Measurements from ENCODE around the gene KIAA0513. TPM values are rescaled to one million over a fixed set of nuclear protein-coding genes. Genes with fewer than 3 reads are reported as not detected.
A peak's percentile ranks its signal among the peaks of the same experiment; 100 is the strongest.

The KIAA0513 gene
- total RNA-seq, 2 experiments from 2014 or later: 9.0 to 10.9 TPM

GRCh38 chr16:85045641-85046471, 18.3 kb downstream of the KIAA0513 start:
- ATAC-seq (ENCODE audit: poor library complexity): no peak
- Histone ChIP-seq H3K4me3 (ENCODE audit: low read length) (no peak overlapping the region), H3K9me3 (ENCODE audit: control insufficient read depth in 1 of 2, insufficient read depth in 1 of 2, low read length in 2 of 2) (no peaks in the 10 kb centered on the region), H3K36me3 (ENCODE audit: insufficient read depth, low read length) (no peaks in the 10 kb centered on the region), H3K4me1 (ENCODE audit: insufficient read depth, low read length) (peaks cover 18% of the 10 kb centered on the region), H3K27ac (ENCODE audit: low read depth in 1 of 2, low read length in 2 of 2) (no peak overlapping the region), H3K27me3 (ENCODE audit: control insufficient read depth in 1 of 2, insufficient read depth in 2 of 2, low read length in 2 of 2) (no peaks in the 10 kb centered on the region)
- ChIA-PET CTCF (no interaction called here), POLR2A (interaction anchor here (1.3 to 1.6 kb wide), 3 partner anchors 10 to 33 kb away, joined by 4 to 17 read pairs (median 5); no protein-coding TSS in a partner anchor)
- H3K36me3 Mint-ChIP-seq (ENCODE audit: low read depth): peaks cover 8% of the 10 kb centered on the region
- peaks cover 42% of the 10 kb centered on the region for H3K4me1 Mint-ChIP-seq (ENCODE audit: low read depth)
- no peaks in the 10 kb centered on the region for H3K27me3 Mint-ChIP-seq
- no peak for TF ChIP-seq CTCF (IDR thresholded peaks at IDR 0.05)
- no peak for DNase-seq
- no peak overlapping the region for H3K4me3 Mint-ChIP-seq
- H3K27ac Mint-ChIP-seq: peak overlapping the region; percentile 92
- intact Hi-C loops (cut with DNase I, micrococcal nuclease): loop anchor here in 1 of 2 experiments (2.0 kb wide), 1 partner anchor 17 kb away; no protein-coding TSS in a partner anchor
- no peaks in the 10 kb centered on the region for H3K9me3 Mint-ChIP-seq

GRCh38 chr16:85046472-85046916, 18.9 kb downstream of the KIAA0513 start:
- H3K4me3 Mint-ChIP-seq: peak overlapping the region; percentile 75
- peaks cover 18% of the 10 kb centered on the region for H3K4me1 ChIP-seq (ENCODE audit: insufficient read depth, low read length)
- ChIA-PET CTCF (no interaction called here), POLR2A (interaction anchor here (0.6 to 1.5 kb wide), 8 partner anchors 9 to 501 kb away, joined by 4 to 17 read pairs (median 4); partner anchors contain the start of genes KIAA0513 and ZDHHC7)
- H3K9me3 Mint-ChIP-seq: no peaks in the 10 kb centered on the region
- H3K36me3 ChIP-seq (ENCODE audit: insufficient read depth, low read length): no peaks in the 10 kb centered on the region
- no peak overlapping the region for H3K4me3 ChIP-seq (ENCODE audit: low read length)
- peak overlapping the region; percentile 92 for H3K27ac Mint-ChIP-seq
- peaks cover 42% of the 10 kb centered on the region for H3K4me1 Mint-ChIP-seq (ENCODE audit: low read depth)
- H3K27me3 ChIP-seq (ENCODE audit: control insufficient read depth in 1 of 2, insufficient read depth in 2 of 2, low read length in 2 of 2): no peaks in the 10 kb centered on the region
- no peaks in the 10 kb centered on the region for H3K9me3 ChIP-seq (ENCODE audit: control insufficient read depth in 1 of 2, insufficient read depth in 1 of 2, low read length in 2 of 2)
- intact Hi-C loops (cut with DNase I, micrococcal nuclease): loop anchor here in 1 of 2 experiments (2.0 kb wide), 1 partner anchor 18 kb away; no protein-coding TSS in a partner anchor
- no peak overlapping the region for H3K27ac ChIP-seq (ENCODE audit: low read depth in 1 of 2, low read length in 2 of 2)
- no peaks in the 10 kb centered on the region for H3K27me3 Mint-ChIP-seq
- DNase-seq: peak in 1 of 14 experiments; percentile 44
- no peak for TF ChIP-seq CTCF (IDR thresholded peaks at IDR 0.05)
- H3K36me3 Mint-ChIP-seq (ENCODE audit: low read depth): peaks cover 8% of the 10 kb centered on the region
- ATAC-seq (ENCODE audit: poor library complexity): no peak

GRCh38 chr16:85046931-85047866, 19.6 kb downstream of the KIAA0513 start:
- ChIA-PET POLR2A (interaction anchor here (0.6 to 1.5 kb wide), 8 partner anchors 9 to 501 kb away, joined by 4 to 17 read pairs (median 4); partner anchors contain the start of genes KIAA0513 and ZDHHC7), CTCF (no interaction called here)
- TF ChIP-seq CTCF (IDR thresholded peaks at IDR 0.05): no peak
- Mint-ChIP-seq H3K27me3 (no peaks in the 10 kb centered on the region), H3K27ac (peak overlapping the region; percentile 92), H3K4me3 (peak overlapping the region; percentile 75), H3K36me3 (ENCODE audit: low read depth) (peaks cover 8% of the 10 kb centered on the region), H3K9me3 (no peaks in the 10 kb centered on the region), H3K4me1 (ENCODE audit: low read depth) (peaks cover 42% of the 10 kb centered on the region)
- Histone ChIP-seq H3K27ac (ENCODE audit: low read depth in 1 of 2, low read length in 2 of 2) (no peak overlapping the region), H3K27me3 (ENCODE audit: control insufficient read depth in 1 of 2, insufficient read depth in 2 of 2, low read length in 2 of 2) (no peaks in the 10 kb centered on the region), H3K9me3 (ENCODE audit: control insufficient read depth in 1 of 2, insufficient read depth in 1 of 2, low read length in 2 of 2) (no peaks in the 10 kb centered on the region), H3K4me1 (ENCODE audit: insufficient read depth, low read length) (peaks cover 18% of the 10 kb centered on the region), H3K4me3 (ENCODE audit: low read length) (peak overlapping the region; percentile 5), H3K36me3 (ENCODE audit: insufficient read depth, low read length) (no peaks in the 10 kb centered on the region)
- intact Hi-C loops (cut with DNase I, micrococcal nuclease): loop anchor here in 1 of 2 experiments (2.0 kb wide), 1 partner anchor 18 kb away; no protein-coding TSS in a partner anchor
- DNase-seq: peak in 4 of 14 experiments; percentile 4 to 41 (median 26)
- peak; percentile 97 for ATAC-seq (ENCODE audit: poor library complexity)

Data from CD4-positive, alpha-beta T cell (primary cell).